GM11168 (cell line): Measurements from ENCODE around the gene RACK1.

Source experiments
- in situ Hi-C: fragments of 300-500 bp; cut with MboI; formaldehyde crosslinking; loops from one replicate; pipeline ENCODE4 v1.12.0; 2022; ENCODE audit warnings: low sequenced_read_pairs; ENCODE audit not compliant: unreplicated experiment

RACK1 gene

DNA sequence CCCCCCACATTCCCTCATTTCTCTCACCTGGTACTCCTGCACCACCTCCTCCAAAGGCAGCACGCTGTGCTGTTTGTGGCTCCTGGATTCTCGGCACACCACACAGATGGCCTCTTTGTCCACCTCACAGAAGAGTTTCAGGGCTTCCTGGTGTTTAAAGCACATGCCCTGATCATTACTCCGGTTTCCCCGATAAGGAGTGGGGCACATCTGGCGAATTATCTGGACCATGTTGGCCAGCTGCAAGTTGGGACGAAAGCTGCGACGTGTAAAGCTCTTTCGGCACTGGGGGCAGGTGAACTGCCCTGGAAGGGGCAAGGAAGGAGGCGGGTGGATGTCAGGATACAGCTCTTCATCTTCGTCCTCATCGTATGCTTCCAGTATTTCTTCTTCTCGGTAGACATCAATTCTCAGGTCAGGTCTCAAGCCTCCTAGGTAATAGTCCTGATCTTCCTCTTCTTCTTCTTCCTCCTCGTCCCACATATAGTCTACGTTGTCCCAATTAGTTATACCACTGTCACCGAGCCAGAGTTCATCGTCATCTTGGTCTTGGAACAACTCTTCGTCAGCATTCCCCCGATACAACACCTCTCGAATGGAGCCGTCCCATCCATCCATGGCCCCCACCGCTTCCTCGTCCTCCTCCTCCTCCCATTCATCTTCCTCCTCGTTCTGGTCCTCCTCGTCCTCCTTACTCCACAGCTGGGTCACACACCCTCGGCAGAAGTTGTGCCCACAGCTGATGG lies 16.4 kb upstream of the RACK1 start:
- in situ Hi-C loops: no loop called here

DNA sequence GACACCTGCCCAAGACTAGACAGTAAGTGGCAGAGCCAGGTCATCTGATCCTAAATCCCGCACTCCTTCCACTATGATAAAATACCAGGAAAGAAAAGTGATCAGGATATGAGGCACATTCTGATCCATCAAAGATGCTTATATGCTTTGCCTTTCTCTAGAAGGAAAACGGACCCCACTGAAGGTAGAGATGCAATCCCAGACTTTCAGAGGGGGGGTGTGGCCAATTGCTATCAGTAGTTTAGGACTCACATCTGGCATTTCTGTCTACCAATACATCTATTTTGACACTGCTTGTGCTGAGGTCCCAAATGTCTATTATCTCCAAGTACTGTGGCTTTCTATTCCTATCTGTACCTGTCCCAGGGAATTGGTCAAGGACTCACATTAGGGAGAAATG lies 15.6 kb upstream of the RACK1 start:
- in situ Hi-C loops: no loop called here

DNA sequence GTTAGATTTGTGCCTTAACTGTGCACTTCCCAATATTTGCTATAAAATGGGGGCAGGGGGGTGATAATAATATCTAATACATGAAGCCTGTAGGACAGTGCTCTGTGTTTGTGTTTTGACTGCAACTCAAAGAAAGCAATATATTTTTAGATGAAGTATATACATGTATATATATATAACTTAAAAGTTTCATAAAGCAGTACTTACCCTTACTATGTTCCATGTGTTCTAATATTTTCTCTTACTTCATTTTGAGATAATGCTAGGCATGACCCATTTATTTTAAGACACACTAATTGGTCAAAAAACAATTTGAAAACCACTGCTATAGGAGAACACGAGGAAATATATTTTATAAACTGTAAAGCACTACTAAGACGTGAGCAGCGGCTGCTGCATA lies 14.9 kb upstream of the RACK1 start:
- in situ Hi-C loops: no loop called here

DNA sequence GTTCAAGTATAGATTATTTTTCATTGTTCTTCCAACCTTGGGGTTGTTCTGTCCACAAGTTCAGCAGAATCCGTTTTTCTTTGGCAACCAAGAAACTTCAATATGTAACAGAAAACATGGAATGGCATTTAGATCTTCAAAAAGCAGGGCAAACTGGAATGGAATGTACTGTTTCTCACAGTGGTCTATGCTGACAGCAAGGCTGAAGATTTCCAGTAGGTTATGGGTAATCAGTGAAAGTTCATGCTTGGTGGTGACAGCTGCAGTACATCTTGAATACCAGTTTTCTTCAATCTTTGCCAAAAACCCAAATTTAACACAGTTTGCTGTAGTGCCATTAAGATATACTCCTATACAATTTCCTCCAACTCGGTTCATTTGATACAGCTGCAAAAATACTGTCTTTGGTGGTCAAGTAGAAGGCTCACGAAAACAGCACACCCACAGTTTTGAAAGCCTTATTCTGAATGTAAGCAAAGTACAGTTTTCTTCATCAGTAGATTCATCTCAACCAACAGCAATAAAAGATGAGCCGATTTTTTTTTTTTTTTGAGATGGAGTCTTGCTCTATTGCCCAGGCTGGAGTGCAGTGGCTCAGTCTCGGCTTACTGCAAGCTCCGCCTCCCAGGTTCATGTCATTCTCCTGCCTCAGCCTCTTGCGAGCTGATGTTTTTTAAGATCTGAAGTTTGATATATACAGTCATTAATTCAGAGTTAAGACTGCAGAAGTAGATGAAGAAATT lies 12.3 kb upstream of the RACK1 start:
- in situ Hi-C loops: no loop called here

DNA sequence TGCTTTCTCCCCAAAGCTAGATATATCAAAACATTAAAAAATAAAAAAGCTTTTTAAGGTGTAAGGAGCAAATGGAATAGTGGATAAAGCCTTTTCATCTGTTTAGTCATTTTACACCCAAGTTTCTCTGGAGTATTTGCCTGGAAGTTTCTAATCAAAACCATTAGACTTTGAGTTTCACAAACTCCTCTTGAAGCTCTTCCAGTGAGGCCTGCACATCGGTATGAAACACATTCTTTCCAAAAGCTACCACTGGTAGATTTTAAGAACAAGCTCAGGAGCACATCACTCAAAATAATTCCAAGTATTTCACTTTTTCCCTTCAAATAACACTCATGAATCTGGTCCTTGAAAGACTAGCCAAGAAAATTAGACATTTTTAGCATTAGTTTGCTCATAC lies 11.6 kb upstream of the RACK1 start:
- in situ Hi-C loops: no loop called here

DNA sequence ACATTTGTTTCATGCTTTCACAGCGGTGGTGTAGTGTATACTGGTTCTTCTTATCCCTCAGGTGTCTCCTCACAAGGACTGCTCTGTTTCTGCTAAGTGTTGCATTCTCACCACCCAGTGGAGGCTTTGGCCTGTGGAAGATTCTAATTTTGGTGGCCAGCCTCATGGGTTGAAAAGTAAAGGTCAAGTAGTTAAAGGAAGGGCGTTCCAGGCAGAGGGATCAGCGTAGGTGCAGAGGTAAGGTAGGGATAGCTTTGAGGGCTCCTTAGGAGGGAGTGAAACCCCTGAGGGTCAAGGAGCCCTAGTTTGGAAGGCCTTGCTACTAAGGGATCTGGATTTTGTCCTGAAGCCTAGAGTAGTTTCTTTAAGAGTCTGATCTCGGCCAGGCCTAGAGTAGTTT lies 4.6 kb upstream of the RACK1 start:
- in situ Hi-C loops: no loop called here

DNA sequence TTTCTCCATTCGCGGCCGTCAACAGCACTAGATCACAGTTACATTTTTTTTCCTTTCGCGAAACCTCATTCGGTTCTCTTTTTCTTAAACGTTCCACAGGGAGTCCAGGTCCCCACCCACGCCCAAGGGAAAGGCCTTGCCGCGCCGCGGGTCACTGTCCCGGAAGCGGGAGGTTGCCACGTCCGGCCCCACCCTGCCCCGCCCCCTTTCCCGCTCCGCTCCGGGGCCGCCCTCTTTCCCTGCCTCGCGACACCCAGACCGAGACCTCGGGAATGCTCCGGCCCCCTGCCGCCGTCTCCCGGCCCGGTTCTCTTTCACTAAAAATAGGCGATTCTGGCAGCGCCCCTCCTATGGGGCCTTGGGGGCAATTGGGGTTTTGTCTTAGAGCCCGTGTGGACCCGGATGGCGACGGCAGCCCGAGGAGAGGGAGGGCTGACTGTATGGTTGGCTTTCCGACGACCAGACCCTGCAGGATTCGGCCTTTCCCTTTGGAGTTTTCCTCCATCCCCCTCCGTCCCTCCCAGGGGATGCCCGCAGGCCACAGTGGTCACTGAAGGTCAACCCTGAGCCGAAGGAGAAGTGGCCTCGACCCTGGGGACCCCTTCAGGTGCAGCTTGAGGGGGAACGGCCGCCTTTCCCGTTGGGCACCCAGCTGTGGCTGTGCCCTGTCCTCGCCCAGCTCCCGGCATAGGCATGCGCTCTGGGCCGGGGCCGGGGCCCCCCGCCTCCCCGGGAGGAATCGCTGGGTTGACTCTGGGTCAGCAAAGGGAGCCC lies 2.8 kb upstream of the RACK1 start:
- in situ Hi-C loops: no loop called here

DNA sequence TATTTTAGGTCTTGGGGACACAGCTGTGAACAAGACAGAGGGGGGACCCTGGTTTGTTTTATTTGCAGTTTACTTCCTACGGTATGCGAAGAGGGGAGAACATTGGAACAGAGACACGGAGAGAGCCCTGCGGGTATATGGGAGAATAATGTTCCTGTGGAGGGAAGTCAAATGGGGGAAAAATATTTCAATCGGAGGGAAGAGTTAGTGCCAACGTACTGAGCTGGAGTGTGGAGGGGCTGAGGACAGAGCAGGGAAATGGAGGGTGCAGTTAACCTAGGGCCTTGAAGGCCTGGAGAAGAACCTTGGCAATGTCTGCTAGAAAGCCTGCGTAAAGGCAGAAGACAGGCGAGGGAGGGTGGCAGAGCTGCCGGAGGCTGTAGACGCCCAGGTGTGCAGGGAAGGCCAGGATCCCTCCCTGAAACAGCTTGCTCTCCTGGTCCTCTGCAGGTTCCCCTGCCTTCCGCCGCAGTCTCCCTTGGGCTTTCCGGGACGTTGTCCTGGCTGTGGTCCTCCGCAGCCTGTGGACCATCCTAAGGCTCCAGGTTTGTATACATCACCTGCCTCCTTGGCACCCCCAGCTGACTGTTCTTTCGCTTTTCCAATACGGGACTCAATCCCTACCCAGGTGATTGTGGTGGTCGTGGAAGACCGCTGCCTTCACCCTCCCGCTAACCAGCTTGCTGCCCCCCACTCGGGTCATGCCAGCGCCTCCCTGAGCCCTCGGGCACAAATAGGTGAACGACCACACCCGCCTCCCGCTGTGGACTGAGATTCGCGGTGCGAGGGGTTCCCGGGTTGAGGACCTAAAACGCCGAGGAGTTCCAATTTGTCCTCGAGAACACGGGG lies 1.9 kb upstream of the RACK1 start:
- in situ Hi-C loops: no loop called here

DNA sequence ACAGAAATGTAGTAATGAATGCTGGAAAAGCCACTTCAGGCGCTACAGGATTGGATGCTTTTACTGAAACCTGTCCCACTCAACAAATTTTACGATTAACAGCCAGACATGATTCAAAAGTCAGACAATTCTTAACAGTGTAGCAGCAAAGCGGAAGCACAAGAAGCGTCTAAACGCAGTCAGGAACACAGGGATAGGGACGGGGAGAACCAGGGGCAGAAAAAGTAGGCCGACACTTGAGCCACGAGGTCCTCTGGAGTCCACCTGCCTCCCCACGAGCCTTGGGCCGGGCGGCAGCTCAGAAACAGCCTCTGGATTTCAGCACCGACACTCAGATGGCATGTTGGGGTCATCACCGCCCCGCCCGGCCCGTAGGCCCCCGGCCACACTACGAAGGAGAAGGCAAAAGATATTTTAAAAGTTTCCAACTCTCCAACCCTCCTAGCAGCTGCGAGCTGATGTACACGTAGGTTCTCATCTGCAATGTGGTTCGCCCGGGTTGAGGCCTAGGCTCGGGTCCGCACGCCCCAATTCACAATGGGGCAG lies 615 bp downstream of the RACK1 start:
- in situ Hi-C loops: no loop called here

DNA sequence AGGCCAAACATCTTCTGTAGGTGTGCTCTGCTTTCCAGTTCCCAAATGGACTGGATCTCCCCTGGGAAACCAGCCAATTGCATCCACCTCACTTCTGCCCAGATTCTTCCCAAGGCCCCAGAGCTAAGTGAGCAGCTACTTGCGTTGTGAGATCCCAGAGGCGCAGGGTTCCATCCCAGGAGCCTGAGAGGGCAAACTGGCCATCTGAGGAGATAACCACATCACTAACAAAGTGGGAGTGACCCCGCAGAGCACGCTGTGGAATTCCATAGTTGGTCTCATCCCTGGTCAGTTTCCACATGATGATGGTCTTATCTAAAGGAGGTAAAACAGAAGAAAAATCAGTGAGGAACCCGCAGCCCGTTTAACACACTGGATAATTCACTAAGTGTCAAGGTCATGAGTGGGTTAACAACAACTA lies 1.7 kb downstream of the RACK1 start:
- in situ Hi-C loops: no loop called here

DNA sequence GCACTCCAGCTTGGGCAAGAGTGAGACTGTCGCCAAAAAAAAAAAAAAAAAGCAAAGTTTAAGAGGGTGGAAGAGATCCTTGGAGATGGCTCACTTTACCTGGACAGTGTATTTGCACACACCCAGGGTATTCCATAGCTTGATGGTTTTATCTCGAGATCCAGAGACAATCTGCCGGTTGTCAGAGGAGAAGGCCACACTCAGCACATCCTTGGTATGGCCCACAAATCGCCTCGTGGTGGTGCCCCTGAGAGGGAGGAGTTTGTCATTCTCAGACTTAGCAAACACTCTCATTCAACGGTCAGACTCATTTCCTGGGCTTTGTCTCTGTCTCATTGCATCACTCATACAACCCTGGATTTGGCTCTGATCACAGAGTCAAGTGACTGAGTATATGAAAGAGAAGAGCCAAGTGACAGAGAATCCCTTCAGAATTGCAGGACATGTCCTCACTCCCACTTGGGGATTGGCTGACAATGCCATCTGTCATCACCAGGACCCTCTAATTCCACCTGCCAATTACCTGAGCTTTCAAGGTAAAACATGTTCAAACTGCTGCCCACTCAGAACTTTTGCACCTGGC lies 2.2 kb downstream of the RACK1 start:
- in situ Hi-C loops: no loop called here

DNA sequence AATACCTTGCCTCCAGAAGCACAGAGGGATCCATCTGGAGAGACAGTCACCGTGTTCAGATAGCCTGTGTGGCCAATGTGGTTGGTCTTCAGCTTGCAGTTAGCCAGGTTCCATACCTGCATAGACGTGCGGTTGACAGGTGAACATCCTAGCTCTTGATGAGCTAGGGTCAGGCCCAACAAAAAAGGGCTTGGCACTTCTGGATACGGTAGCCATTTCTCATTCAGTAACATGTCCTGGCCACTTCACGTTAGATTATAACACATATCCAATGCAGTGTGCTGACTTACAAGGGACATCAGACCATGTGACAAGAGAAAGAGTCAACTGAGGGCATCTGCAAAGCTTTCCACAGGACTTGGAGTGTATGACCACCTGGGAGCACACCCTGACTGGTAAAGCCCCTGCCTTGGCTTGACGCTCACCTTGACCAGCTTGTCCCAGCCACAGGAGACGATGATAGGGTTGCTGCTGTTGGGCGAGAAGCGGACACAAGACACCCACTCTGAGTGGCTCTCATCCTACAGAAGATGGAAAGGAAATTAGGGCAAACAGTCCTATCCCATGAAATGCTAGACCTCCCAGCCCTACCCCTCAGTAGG lies 4.5 kb downstream of the RACK1 start:
- in situ Hi-C loops: no loop called here

DNA sequence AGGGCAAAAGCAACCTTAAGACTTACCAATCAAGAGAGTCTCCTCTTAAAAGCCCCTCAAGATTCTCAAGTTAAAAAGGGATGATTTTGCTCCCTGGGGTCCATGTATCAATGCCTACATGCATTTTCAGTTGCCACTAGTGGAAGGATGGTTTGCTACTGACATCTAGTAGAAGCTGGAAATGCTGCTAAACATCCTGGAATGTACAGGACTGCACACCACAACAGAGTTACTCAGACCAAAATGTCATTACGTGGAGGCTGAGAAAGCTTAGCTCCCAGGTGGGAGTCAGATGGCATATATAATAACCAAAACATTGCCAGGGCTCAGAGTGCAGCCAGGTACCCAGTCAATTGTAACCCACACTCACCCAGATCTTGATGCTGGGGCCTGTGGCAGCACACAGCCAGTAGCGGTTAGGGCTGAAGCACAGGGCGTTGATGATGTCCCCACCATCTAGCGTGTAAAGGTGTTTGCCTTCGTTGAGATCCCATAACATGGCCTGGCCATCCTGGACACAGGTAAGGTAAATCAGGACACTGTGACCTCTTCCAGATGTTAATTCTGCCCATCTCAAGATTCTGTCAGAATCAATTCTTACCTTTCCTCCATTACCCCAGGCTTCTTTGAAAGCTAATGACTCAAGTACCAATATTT lies 5.8 kb downstream of the RACK1 start:
- in situ Hi-C loops: no loop called here

DNA sequence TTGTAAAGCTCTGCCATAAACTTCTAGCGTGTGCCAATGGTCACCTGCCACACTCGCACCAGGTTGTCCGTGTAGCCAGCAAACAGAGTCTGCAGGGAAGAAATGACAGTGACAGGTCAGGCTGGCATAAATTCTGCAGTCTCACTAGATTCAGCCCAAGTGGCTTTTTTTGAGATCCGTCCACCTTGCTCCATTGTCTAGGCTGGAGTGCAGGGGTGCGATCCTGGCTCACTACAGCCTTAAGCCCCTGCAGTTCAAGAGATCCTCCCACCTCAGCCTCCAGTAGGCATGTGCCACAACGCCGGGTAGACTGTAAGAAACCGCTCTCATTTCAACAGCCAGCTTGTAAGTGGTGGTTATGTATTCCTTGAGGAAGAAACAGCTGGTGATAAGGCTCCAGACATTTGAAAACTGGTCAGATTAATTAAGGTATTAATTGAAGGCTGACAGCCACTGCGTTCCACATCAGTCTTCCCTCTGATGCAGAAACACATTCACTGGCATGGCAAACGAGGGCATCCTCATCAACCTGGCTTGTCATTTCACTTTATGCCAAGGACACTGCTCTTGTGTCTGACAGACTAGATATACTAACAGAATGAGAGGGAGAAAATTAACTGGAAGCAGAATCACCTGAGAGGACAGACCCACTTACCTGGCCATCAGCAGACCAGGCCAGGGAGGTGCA lies 6.6 kb downstream of the RACK1 start:
- in situ Hi-C loops: no loop called here

DNA sequence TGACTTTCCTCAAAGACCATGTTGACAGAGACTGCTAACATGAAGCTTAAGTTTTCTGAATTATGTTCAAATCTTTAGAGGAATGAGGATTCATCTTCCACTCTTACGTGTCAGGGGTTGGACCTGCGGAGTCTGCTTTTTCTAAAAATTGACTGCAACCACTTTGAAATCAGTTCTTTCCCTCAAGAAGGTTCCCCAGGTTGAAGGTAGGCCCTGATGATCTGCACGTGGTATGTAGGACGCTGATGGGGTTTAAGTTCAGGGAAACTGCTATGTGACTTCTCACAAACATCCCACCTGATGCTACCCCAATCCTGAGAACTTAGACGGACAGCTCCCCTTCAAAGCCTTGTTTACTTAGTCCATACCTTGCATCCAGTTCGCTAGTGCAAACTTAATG lies 7.2 kb downstream of the RACK1 start:
- in situ Hi-C loops: no loop called here

DNA sequence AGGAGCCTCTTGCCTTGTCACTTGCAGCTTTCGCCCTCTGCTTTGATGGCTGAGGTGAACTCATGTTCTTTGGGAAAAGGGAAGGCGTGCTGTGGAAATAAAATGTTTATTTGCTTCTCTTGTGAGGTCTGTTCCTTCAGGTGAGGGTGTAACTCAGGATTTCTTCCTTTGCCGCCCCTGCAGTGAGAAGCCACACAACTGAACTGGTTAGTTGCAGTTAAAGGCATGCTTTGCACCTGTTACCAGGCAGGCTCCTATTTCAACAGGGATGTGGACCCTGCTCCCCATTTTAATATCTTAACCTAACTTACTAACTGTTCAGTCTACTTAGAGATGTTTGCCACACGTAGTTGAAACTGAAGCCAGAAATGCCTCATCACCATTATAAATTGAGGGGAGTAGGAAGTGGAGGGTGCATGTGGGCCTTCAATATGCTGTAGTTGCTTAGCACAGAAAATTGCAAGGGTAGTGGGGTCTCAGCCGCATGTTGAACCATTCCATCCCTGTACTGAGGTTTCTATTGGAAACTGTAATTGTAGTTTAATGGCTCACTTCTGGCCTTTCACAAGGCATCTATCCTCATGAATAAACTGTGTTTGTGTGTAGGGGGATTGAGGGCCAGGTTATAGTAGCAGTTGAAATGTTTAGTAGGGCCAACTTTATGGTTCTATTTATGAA lies 7.9 kb downstream of the RACK1 start:
- in situ Hi-C loops: no loop called here

DNA sequence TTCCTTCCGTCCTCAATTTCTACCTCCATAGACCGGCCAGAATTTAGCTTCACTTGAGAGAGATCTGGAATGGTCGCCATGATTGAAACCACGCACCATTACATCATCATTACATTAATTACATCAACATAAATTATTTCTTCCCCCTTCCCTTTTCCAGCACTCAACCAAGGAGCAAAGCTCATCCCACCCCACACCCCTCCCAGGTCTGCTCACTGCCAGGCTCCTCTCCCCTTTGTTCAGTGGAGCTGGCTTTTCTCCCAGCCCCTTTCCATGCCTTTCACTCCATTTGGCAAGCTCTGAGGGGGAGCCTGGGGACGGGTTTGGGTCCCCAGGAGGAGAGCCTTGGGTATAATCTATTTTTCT lies 8.4 kb downstream of the RACK1 start:
- in situ Hi-C loops: no loop called here
